Stimulated activated naive CD8-positive, alpha-beta T cell treated with anti-CD3 and anti-CD28 coated beads, Interleukin-15, amount 100 ng/mL, for 72 hours (primary cell): ENCODE measurements around the gene CAST.

Experiments used
- ATAC-seq: fragments of 150-1000 bp; cut with Tn5 transposase; 2 replicates; pipeline ENCODE4 v1.10.0; 2021; ENCODE audit warnings: mild to moderate bottlenecking, moderate library complexity
- DNase-seq, 2 donors: peaks; one replicate each; pipeline ENCODE4 v3.0.0; 2021 to 2022
- H3K27ac Mint-ChIP-seq, 2 donors: one replicate each; pipeline ENCODE4 v1.8.0; 2022; ENCODE audit warnings: mild to moderate bottlenecking in 2 of 2, mixed read lengths in 2 of 2, moderate library complexity in 2 of 2
- H3K27me3 Mint-ChIP-seq: one replicate; pipeline ENCODE4 v1.8.0; 2022; ENCODE audit warnings: mixed read lengths
- H3K4me1 Mint-ChIP-seq: one replicate; pipeline ENCODE4 v1.8.0; 2022; ENCODE audit warnings: mild to moderate bottlenecking, mixed read lengths
- H3K4me3 Mint-ChIP-seq, 2 donors: one replicate each; pipeline ENCODE4 v1.8.0; 2022; ENCODE audit warnings: mild to moderate bottlenecking in 2 of 2, mixed read lengths in 2 of 2, moderate library complexity in 1 of 2
- H3K9me3 Mint-ChIP-seq, 2 donors: one replicate each; pipeline ENCODE4 v1.8.0; 2022; ENCODE audit warnings: mixed read lengths in 2 of 2

The CAST gene

GRCh38 chr5:96809921-96810320 lies 147.7 kb downstream of the CAST start:
- no peak for ATAC-seq
- DNase-seq = peak in 1 of 2 donors; percentile 30
- peak overlapping the region in 1 of 2 donors; percentile 75 for H3K27ac Mint-ChIP-seq
- peak overlapping the region; percentile 74 to 76 for H3K4me3 Mint-ChIP-seq
- H3K27me3 Mint-ChIP-seq = no peaks in the 10 kb centered on the region
- peaks cover 84% of the 10 kb centered on the region for H3K4me1 Mint-ChIP-seq
- no peaks in the 10 kb centered on the region for H3K9me3 Mint-ChIP-seq

DNA sequence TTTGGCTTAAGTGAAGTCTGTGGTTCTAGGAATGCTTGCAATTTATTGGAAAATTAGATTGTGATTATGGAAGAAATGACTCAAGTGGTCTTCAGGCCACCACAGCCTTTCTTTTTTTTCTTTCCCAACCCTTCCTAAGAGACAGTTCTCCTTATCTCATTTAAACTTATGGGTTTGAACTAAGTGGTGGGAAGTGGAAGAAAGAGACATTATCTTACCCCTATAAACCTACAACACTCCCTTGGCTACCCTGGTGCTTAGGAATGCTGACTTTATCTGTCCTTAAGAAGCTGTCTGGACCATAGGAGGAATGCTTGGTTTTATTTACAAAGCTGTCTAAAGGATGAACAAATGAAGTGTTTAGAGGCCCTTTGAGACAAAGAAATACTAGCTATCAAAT lies 150.7 kb downstream of the CAST start:
- H3K27ac Mint-ChIP-seq = peak overlapping the region in 1 of 2 donors; percentile 60
- H3K27me3 Mint-ChIP-seq = no peaks in the 10 kb centered on the region
- H3K9me3 Mint-ChIP-seq = no peaks in the 10 kb centered on the region
- ATAC-seq (no peak), DNase-seq (no peak)
- H3K4me1 Mint-ChIP-seq = peaks cover 92% of the 10 kb centered on the region
- H3K4me3 Mint-ChIP-seq = no peak overlapping the region

- Mint-ChIP-seq H3K4me1 (peaks cover 90% of the 10 kb centered on the region), H3K9me3 (no peaks in the 10 kb centered on the region), H3K4me3 (no peak overlapping the region), H3K27me3 (no peaks in the 10 kb centered on the region), H3K27ac (no peak overlapping the region)
- no peak for ATAC-seq
- no peak for DNase-seq
These were observed 151.9 kb downstream of the CAST start for GRCh38 chr5:96814041-96814440.

DNA sequence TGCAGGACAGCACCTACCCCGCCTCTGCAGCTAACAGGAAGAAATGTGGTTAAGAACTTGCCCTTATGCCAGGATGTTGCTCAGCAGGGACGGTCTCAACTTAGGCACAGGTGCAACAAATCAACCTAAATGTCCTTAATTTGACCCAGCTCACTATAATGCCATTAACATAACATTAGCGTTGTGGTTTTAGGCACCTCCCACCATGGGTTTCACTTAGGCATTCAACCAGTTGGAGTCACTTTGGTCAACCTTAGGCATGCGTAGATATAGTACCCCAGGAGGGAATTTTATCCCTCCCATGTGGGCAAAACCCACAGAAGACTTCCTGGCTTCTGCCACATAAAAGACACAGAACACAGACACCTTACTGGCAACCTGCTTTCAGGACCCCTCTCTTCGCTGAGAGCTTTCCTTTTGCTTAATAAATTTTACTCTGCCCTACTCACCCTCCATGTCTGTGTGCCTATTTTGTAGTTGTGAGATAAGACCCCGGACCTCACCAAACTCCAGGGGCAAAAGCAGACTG lies 154.3 kb downstream of the CAST start:
- H3K27ac Mint-ChIP-seq = peak overlapping the region; percentile 89 to 95
- H3K27me3 Mint-ChIP-seq = no peaks in the 10 kb centered on the region
- DNase-seq (peak; percentile 42 to 70), ATAC-seq (peak; percentile 94)
- peaks cover 78% of the 10 kb centered on the region for H3K4me1 Mint-ChIP-seq
- peak overlapping the region; percentile 81 to 87 for H3K4me3 Mint-ChIP-seq
- no peaks in the 10 kb centered on the region for H3K9me3 Mint-ChIP-seq

GRCh38 chr5:96816991-96817390 lies 154.8 kb downstream of the CAST start:
- H3K4me1 Mint-ChIP-seq = peaks cover 78% of the 10 kb centered on the region
- H3K9me3 Mint-ChIP-seq = no peaks in the 10 kb centered on the region
- DNase-seq (no peak), ATAC-seq (peak; percentile 45)
- H3K27me3 Mint-ChIP-seq = no peaks in the 10 kb centered on the region
- H3K27ac Mint-ChIP-seq = peak overlapping the region; percentile 89 to 95
- peak overlapping the region; percentile 81 to 87 for H3K4me3 Mint-ChIP-seq

DNA sequence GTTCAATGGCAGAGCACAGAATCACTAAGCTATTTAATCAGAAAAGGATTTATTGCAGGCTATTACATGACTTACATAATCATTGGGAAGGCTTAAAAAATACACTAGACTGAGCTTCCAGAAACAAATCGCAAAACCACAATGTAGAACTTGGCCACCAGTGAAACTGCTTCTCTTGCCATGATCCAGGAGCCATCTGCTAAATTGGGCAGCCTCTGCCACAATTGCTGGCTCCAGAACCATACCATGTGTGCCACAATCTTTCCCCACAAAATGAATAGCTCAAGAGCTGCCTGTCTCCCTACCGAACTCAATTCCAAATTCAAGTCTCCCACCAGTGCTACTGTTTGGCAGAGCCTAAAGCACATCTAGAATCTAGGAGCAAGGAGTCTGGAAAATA lies 155.3 kb downstream of the CAST start:
- no peak for DNase-seq
- H3K4me1 Mint-ChIP-seq = peaks cover 76% of the 10 kb centered on the region
- peak overlapping the region; percentile 81 to 87 for H3K4me3 Mint-ChIP-seq
- no peaks in the 10 kb centered on the region for H3K9me3 Mint-ChIP-seq
- H3K27me3 Mint-ChIP-seq = no peaks in the 10 kb centered on the region
- no peak overlapping the region for H3K27ac Mint-ChIP-seq
- no peak for ATAC-seq

DNA sequence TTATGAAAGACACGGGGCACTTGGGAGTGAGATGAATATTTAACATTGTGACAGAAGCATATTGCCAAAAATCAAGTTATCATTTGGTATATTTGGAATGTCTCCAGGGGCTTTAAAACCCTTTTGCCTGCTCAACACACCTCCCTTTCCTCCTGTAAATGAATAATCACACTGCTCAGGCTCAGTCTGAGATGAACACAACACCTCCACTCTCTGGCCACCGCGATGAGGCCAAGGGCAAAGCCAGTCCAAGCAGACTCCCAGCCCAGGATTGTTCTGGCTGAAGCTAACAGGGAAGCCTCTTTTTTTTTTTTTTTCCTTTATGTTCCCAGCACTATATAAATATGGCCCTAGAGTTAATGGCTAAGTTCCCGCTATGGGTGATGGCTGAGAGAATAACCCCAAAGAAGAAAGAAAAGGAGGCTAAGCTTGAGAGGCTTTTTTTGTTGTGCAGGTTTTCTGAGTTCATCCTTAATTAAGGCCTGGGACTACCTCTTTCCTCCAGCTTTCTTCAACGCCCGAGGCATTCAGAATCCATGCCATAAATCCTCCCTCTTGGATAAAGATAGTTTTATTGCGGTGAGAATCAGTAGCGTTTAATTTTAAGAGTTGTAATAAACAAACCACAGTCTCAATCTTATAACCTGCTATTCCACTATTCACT lies 156.1 kb downstream of the CAST start:
- peaks cover 75% of the 10 kb centered on the region for H3K4me1 Mint-ChIP-seq
- no peak overlapping the region for H3K4me3 Mint-ChIP-seq
- H3K9me3 Mint-ChIP-seq = no peaks in the 10 kb centered on the region
- no peak for ATAC-seq
- DNase-seq = no peak
- H3K27me3 Mint-ChIP-seq = no peaks in the 10 kb centered on the region
- no peak overlapping the region for H3K27ac Mint-ChIP-seq

GRCh38 chr5:96819806-96820205 lies 157.6 kb downstream of the CAST start:
- Mint-ChIP-seq H3K9me3 (no peaks in the 10 kb centered on the region), H3K4me3 (no peak overlapping the region), H3K27me3 (no peaks in the 10 kb centered on the region), H3K4me1 (peaks cover 74% of the 10 kb centered on the region), H3K27ac (no peak overlapping the region)
- ATAC-seq (no peak), DNase-seq (no peak)

DNA sequence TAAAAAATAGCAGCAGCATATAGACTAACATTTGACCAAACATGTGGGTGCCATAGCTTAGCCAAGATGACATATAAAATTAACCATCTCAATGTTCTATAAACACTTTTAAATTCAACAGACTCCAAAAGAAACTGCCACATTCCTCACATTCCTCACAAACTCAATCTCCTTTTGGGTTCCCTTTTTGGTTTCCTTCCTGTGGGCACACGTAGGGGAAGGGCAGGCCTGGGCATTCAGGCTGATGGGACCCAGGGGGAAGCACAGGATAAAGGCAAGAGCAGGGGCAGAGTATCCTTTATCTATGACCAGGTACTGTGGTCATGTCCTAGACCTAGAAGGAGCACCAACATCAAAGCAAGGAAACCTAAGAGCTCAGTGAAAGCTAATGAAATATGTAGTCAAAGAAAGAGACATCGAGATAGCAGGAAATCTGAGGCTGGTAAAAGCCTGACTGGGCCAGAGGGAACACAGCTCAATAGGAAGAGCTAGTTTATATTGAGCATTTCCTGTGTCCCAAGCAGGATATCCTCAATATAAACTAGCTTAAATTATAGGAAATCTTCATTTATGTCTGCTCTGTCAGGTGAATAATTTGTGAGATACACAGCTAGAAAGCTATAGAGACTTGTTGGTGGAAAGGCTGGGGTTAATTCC lies 159.2 kb downstream of the CAST start:
- DNase-seq (no peak), ATAC-seq (no peak)
- Mint-ChIP-seq H3K9me3 (no peaks in the 10 kb centered on the region), H3K4me3 (no peak overlapping the region), H3K27ac (no peak overlapping the region), H3K27me3 (no peaks in the 10 kb centered on the region), H3K4me1 (peaks cover 60% of the 10 kb centered on the region)

DNA sequence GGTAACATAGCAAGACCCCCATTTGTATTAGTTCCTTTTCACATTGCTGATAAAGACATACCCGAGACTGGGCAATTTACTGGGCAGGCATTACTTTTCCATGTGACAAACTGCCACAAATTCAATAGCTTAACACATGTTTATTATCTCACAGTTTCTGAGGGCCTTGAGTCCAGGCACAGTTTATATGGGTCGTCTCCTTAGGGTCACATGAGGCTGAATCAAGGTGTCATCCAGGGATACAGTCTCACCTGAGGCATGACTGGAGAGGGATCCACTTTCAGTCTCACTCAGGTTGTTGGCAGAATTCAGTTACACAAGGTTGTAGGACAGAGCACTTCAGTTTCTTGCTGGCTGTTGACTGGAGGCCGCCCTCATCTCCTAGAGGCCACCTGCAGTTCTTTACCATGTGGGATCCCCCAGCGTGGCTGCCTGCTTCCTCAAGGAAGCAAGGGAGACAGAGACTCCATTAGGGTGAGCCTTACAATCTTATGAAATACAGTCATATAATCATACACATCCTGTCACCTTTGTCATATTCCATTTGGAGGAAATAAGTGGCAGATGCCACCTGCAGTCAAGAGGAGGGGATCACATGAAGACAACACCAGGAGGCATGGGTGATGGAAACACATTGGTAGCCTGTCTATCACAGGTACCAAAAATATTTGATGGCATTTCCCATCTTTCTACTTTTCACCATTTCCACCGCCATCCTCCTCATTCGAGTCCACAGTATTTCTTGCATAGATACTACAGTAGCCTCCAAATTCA lies 160.7 kb downstream of the CAST start:
- Mint-ChIP-seq H3K27me3 (no peaks in the 10 kb centered on the region), H3K27ac (no peak overlapping the region), H3K4me1 (peaks cover 51% of the 10 kb centered on the region), H3K4me3 (no peak overlapping the region), H3K9me3 (no peaks in the 10 kb centered on the region)
- no peak for DNase-seq
- ATAC-seq = peak; percentile 78

- Mint-ChIP-seq H3K4me1 (peaks cover 44% of the 10 kb centered on the region), H3K9me3 (no peaks in the 10 kb centered on the region), H3K27me3 (no peaks in the 10 kb centered on the region), H3K4me3 (no peak overlapping the region), H3K27ac (no peak overlapping the region)
- DNase-seq (no peak), ATAC-seq (peak; percentile 94)
These were observed 161.8 kb downstream of the CAST start for GRCh38 chr5:96823900-96824380.
